NOMO-1 (cell line): Measurements from ENCODE around the gene TBC1D9.
A peak's percentile ranks its signal among the peaks of the same experiment; 100 is the strongest.
"Not testable (repeated sequence)": the region's sequence is repeated elsewhere in the genome, so short reads cannot be mapped to it uniquely, and the experiment has no call there.

Experiments
- DNase-seq, 2 experiments: peaks; one replicate each; lab custom pipeline; 2025; ENCODE audit not compliant: unreplicated experiment in 2 of 2; lab: John Stamatoyannopoulos, UW

The TBC1D9 gene

GRCh38 chr4:140754918-140755773 is 1.0 kb downstream of the TBC1D9 start:
- DNase-seq: no peak

DNA sequence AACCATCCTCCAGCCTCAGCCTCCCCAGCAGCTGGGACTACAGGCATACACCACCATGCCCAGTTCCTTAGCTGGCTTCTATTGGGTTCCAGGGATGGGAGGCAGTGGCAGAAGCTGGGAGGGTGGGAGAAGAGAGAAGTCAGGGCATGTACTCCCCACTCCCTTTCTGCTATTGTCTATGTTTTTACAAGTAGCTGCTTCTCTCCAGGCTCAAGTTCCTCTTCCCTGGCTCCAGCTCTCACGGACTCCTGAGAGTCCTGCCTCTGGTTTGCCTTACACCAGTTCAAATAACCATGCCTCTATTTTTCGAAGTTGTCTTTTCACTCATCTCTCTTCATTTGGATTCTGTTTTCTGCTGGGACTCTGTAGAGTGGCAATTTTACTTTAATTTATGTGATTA is 2.9 kb downstream of the TBC1D9 start:
- DNase-seq: no peak

DNA sequence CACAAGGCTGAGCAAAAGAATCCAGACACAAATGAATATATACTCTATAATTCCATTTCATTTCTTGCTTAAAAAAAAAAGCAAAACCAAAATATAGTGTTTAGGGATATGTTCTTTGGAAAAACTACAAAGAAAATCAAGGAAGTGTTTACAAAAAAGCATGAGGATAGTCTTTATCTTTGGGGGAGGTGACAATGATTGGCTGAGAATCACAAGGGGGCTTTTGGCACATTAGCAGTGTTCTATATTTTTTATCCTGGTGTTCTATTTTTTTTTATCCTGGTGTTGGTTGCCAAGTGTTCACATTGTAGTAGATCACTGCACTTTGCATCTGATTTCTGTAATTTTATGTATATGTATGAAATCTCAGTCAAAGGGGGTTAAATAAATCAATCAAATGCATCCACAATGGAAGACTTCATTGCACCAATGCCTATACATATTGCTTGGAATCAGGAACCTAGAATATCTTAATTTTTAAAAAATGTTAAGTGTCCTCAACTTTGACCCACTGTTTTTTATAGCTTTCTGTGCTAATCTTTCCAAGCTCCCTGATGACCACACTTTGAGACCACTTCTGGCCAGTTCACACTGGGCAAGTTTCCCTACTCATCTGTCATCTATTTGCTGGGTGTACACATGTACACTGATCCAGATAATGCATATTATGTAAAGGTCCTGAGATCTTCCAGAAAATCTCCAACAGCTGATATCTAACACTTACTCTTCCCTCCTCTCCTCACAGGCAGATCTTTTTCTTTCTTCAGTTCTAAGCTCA is 3.7 kb downstream of the TBC1D9 start:
- DNase-seq: no peak

- DNase-seq: no peak
These were observed 5.7 kb downstream of the TBC1D9 start for GRCh38 chr4:140750470-140750869.

DNA sequence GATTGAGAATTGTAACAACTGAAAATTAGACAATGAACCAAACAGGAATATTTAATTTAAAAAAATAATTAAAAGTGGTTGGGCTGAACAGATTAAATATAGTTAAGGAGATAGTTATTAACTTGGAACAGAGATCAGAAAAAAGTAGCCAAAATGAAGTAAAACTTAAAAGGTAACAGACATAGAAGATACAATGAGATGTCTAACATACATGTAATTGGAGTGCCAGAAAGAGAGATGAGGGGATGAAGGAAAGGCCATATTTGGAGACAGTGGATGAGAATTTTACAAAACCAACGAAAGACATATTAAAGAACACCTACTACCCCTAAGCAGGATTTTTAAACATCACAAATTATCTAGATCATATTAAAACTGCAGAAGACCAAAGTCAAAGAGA is 8.0 kb downstream of the TBC1D9 start:
- no peak for DNase-seq

- not testable (repeated sequence) for DNase-seq
These were observed 9.6 kb downstream of the TBC1D9 start for GRCh38 chr4:140746546-140746945.

- DNase-seq: no peak
These were observed 11.8 kb downstream of the TBC1D9 start for GRCh38 chr4:140744421-140744820.

DNA sequence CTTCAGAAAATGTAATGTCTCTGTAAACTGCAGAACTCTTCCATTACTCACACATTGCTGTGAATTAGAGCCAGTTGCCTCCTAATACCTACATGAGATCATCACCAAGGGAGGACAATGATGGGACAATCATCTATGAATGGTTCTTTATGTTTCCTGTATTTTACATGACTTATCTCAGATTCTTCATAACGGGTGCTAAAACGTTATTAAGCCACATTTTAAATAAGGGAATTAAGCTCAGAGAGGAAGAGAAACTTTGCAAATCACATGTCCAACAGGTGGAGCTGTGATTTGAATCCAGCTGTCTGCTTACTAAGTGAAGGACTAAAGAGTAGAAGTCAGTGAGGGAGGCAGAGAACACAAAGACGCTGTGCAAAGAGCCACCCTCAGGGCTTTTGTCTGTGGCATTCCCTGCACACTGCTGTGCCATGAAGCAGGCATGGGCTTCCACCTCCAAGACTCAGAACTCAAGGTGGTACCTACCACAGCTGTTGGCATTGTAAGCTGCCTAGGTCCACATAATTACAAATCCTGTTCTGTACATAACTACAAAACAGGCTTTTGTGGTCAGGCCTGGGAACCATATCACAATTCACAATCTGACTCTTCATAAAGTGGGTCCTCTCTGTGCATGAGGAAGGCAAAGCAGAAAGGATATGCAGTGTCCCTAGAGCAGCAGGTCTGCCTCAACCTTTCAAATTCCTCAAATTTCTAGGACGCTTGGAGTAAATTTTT is 12.8 kb downstream of the TBC1D9 start:
- DNase-seq: peak; percentile 44 to 53

DNA sequence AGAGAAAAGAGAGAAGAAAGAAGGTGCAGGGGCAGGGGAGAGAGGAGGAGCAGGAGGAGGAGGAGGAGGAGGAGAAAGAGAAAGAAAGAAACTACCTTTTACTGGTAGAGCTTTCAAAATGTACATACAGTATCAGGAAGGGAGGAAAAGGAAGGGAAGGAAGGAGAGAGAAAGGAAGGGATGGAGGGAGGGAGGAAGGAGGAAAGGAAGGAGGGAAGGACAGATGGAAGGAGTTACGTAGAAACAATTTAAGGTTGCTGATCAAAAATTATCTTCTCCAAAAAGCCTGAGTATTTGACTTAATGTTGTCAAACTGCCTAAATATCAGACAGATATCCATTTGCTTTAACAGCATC is 13.4 kb downstream of the TBC1D9 start:
- no peak for DNase-seq

DNA sequence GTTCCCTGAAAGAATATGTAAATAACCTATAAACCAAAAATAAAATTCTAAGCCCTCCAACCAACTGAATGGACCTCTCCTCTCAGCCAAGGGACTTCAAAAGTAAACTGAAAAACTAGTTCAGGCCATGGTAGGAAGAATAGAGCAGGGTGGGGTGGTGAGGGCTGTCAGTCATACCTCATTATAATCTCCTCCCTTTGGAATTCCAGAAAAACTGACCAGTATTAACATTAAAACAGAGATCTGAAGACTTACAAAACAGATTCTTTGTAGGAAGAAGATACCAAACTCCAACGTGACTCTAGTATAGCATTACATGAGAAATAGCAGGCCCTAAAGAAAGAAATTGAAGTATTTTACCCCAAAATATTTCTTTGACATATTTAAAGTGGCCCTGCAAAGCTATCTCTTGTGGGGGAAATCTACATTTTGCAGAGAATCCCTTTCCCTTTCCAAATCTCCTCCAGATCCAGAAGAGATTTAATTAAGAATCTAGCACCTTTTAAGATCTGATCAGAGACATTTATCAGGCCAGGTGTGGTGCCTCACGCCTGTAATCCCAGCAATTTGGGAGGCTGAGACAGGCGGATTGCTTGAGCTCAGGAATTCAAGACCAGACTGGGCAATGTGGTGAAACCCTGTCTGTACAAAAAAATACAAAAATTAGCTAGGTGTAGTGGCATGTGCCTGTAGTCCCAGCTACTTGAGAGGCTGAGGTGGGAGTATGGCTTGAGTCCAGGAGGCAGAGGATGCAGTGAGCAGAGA is 15.1 kb downstream of the TBC1D9 start:
- no peak for DNase-seq

- DNase-seq: no peak
These were observed 15.8 kb downstream of the TBC1D9 start for GRCh38 chr4:140740422-140740821.

DNA sequence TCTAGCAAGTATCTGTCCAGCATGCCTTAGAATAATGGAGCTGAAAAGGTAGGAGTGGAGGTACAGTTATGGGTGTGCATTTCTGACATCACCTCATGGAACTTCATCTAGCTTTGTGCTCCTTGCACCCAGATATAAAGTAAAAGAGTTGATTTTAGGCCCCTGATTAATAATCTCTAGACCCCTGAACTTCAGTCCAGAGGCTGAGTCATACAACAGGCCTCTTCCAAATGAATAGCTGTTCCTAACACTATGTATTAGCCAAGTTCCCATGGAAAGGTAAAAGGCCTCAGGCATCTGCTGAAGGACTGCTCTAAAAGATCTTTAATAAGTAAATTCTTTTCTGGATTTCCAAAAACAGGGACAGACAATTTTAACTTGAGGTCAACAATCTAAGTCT is 16.2 kb downstream of the TBC1D9 start:
- no peak for DNase-seq

- DNase-seq: no peak
These were observed 18.0 kb downstream of the TBC1D9 start for GRCh38 chr4:140738139-140738538.

DNA sequence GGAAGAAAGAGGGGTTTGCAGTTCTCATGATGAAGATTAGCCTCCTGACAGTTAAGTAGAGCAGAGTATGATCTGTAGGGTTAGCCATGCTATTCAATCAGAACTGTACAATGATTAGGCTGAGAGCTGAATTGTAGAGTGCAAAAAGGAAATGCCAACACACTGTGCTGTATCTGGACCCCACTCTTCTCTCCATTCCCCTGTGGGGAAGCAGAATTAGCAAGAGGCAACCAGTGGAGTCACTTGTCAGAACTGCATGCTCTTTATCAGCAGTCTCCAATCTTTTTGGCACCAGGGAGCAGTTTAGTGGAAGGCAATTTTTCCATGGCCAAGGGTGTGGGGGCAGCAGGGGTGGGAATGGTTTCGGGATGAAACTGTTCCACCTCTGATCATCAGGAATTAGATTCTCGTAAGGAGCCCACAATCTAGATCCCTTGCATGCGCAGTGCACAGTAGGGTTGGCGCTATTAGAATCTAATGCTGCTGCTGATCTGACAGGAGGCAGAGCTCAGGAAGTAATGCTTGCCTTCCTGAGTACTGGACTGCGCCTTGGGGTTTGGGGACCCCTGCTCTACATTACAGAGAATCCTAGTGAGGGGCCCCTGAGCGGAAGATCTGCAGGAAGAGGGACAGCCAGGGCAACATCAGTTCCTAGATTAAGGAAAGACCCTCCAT is 19.4 kb downstream of the TBC1D9 start:
- DNase-seq: no peak

- DNase-seq: no peak
These were observed 20.3 kb downstream of the TBC1D9 start for GRCh38 chr4:140735779-140736391.

- DNase-seq: no peak
These were observed 20.9 kb downstream of the TBC1D9 start for GRCh38 chr4:140735317-140735716.

GRCh38 chr4:140732780-140733179 is 23.4 kb downstream of the TBC1D9 start:
- no peak for DNase-seq

- no peak for DNase-seq
These were observed 26.7 kb downstream of the TBC1D9 start for GRCh38 chr4:140729344-140730049.
